GM21619 (cell line): Measurements from ENCODE around the gene NT5M.
"Not testable (repeated sequence)": the region's sequence is repeated elsewhere in the genome, so short reads cannot be mapped to it uniquely, and the experiment has no call there.

Experiments used
- ATAC-seq: cut with Tn5 transposase; IDR thresholded peaks from one replicate; pipeline ENCODE4 v1.9.1; 2021; ENCODE audit not compliant: unreplicated experiment

Gene NT5M

GRCh38 chr17:17301659-17302058 lies 1.5 kb upstream of the NT5M start:
- ATAC-seq, result not testable (repeated sequence)

- ATAC-seq, result no peak
These were observed 796 bp downstream of the NT5M start for GRCh38 chr17:17303847-17304490.

- no peak for ATAC-seq
These were observed 1.4 kb downstream of the NT5M start for GRCh38 chr17:17304521-17304985.

- peak; percentile 73 for ATAC-seq
These were observed 2.2 kb downstream of the NT5M start for GRCh38 chr17:17305281-17305801.

- ATAC-seq, result no peak
These were observed 6.2 kb downstream of the NT5M start for GRCh38 chr17:17309356-17309755.

GRCh38 chr17:17313350-17313991 lies 10.3 kb downstream of the NT5M start:
- no peak for ATAC-seq

GRCh38 chr17:17314501-17315071 lies 11.4 kb downstream of the NT5M start:
- ATAC-seq, result no peak

GRCh38 chr17:17315142-17315821 lies 12.1 kb downstream of the NT5M start:
- no peak for ATAC-seq

- no peak for ATAC-seq
These were observed 17.2 kb downstream of the NT5M start for GRCh38 chr17:17320188-17320910.

- no peak for ATAC-seq
These were observed 17.7 kb downstream of the NT5M start for GRCh38 chr17:17320911-17321220.

- no peak for ATAC-seq
These were observed 18.3 kb downstream of the NT5M start for GRCh38 chr17:17321356-17322025.

- no peak for ATAC-seq
These were observed 19.6 kb downstream of the NT5M start for GRCh38 chr17:17322516-17323510.

GRCh38 chr17:17324616-17325015 lies 21.4 kb downstream of the NT5M start:
- ATAC-seq, result no peak

- no peak for ATAC-seq
These were observed 22.1 kb downstream of the NT5M start for GRCh38 chr17:17325228-17325627.

GRCh38 chr17:17325816-17326215 lies 22.6 kb downstream of the NT5M start:
- ATAC-seq, result no peak

GRCh38 chr17:17326275-17326875 lies 23.2 kb downstream of the NT5M start:
- ATAC-seq, result no peak

GRCh38 chr17:17328251-17328650 lies 25.1 kb downstream of the NT5M start:
- ATAC-seq, result no peak

GRCh38 chr17:17341452-17341851 lies 38.3 kb downstream of the NT5M start:
- ATAC-seq, result no peak
